Measurements from ENCODE around the gene CDK15.
"Not testable (repeated sequence)": the region's sequence is repeated elsewhere in the genome, so short reads cannot be mapped to it uniquely, and the experiment has no call there.

The CDK15 gene

GRCh38 chr2:201806442-201807170 lies at the start of gene CDK15:
Gene CDK15 (plus strand): TSS chr2:201806537. CDS start chr2:201806665, 128 bp downstream.
- no peak for DNase-seq (ENCODE audit: low read depth in 2 of 2)

DNA sequence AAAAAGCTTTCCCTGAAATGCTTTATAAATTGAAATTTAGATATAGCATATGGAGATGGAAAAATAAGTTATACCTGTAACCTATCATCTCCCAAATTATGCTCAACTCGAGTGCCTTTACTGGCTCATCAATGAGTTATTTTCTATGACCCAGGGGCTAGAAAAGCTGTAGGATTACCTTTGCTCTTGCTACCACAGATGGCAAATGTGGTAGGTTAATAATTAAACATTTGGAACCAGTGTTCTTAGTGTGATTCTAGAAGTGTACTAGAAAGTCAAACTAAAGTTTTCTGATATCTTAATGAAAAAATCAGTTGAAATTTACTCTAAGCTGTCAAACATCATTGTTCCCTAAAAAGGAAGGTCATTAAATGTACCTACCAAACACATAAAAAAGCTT lies 48.1 kb upstream of the CDK15 start:
- DNase-seq (ENCODE audit: low read depth in 2 of 2): no peak

- DNase-seq (ENCODE audit: low read depth in 2 of 2): no peak
These were observed 47.5 kb upstream of the CDK15 start for GRCh38 chr2:201758873-201759272.

DNA sequence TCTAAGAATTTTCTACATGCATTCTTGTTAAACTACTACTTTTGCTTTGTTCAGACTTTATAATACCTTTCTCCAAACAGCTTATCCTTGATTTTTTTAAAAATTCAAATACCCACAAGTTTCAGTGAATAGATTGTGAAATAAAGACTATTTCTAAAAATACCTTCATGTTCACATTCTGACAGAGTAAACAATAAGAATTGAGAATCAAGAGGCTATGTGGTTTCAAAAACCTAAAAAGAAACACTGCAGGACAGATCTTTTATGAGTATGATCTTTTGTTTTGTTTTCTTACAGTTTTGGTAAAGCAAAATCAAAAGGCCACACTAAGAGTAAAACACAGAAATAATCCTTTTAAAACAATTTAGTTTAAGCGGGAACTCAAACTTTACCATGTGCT lies 46.8 kb upstream of the CDK15 start:
- no peak for DNase-seq (ENCODE audit: low read depth in 2 of 2)

DNA sequence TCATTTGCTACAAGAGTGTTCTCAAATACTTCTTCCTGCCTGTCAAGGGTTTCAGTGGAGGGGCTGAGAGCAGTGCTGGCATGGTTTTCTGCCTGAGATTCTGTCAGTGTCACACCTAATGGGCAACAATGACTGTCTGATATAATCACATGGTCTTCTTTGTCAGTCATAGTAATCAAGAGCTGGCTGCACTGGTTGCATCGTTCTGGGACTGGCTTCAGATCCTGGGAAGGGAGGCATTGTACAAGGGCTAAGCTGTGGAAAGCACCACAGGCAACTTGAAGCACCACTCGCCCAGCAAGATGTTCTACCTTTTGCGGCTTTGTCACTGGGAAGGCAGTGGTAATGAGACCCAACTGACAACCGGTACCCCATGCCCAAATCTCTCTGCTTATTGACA lies 45.2 kb upstream of the CDK15 start:
- no peak for DNase-seq (ENCODE audit: low read depth in 2 of 2)

GRCh38 chr2:201764469-201764868 lies 41.9 kb upstream of the CDK15 start:
- not testable (repeated sequence) for DNase-seq (ENCODE audit: low read depth in 2 of 2)

GRCh38 chr2:201765799-201766198 lies 40.5 kb upstream of the CDK15 start:
- DNase-seq (ENCODE audit: low read depth in 2 of 2): no peak

- no peak for DNase-seq (ENCODE audit: low read depth in 2 of 2)
These were observed 37.4 kb upstream of the CDK15 start for GRCh38 chr2:201768918-201769317.

DNA sequence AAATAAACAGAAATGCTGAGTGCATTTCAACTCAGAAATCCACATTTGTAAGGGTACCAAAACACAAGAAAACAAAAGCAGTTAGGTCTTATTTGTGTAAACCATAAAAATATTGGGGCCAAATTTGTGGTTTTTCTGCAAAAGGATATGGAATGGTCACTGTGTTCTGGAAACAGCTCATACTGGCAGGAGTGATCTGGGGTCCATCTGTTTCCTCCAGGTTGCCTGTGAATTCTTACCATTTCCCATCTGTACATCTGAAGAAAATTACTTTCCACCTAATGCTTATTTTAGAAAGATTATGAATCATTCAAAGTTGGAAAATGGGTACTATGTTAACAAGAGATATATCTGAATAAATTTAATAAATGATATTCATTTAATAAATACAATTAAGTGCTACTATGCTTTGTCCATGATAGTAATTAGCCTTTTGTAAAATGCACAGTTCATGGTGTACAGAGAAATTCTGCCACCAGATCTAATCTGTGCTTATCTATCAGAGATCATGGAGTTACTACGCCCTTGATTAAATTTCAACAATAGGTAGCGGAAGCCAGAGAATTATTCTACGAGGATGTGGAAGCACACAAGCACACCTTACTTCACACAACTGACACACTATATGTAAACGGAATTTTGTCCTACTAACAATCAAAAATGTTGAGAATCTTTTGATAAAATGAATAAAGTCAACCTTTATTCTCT lies 36.5 kb upstream of the CDK15 start:
- DNase-seq (ENCODE audit: low read depth in 2 of 2): no peak

DNA sequence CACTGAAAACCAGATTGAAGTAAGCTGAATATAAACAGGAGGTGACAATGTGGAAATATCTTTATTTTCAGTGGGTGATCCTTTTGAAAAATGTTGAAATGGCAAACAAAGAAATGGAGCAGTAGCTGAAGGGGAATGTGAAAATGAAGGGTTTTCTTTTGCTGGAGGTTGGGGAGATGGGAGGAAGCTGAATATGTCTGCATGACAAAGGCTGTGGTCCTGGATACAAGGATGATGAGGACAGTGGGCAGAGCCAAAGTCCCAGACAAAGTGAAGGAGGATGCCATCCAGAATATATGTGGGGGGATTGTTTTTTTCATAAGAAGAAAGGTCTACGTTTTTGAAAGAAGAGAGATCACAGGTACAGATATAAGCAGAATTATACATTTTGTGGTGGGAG lies 32.3 kb upstream of the CDK15 start:
- DNase-seq (ENCODE audit: low read depth in 2 of 2): no peak

DNA sequence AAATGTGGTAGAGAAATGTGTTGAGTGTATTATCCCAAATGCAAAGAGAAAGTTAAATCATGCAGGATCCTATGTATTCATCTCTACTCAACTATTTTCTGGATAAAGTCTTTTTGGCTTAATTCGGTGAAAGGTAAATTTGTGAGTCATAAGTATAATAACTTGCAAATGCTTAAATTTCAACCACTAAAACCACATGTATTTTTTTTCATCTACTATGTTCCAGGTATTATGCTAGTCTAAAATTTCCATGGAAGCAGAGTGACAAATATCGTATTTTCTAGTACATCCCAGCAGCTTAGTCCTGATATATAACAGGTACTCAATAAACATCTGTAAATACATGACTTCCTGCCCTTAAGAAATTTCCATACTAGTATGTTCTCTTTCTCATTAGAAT lies 31.8 kb upstream of the CDK15 start:
- DNase-seq (ENCODE audit: low read depth in 2 of 2): no peak

GRCh38 chr2:201775326-201775725 lies 31.0 kb upstream of the CDK15 start:
- no peak for DNase-seq (ENCODE audit: low read depth in 2 of 2)

DNA sequence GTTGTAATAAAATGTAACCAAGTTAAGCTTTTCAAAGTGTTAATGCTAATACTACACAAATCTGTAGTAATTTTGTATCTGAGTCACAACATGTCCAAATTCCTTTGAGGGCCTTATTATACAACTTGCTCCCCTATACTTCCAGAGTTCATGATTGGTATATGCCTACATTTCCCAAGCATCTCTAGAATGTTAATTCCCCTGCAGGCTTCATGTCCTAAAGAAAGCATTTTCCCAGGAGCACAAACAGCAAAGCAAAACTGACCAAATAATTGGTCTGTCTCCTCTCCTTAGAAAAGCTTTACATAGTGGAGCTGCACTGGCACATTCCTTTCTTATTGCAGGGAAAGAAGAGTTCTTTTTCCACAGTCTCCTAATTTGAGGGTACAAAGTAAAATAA lies 29.3 kb upstream of the CDK15 start:
- no peak for DNase-seq (ENCODE audit: low read depth in 2 of 2)

- no peak for DNase-seq (ENCODE audit: low read depth in 2 of 2)
These were observed 28.5 kb upstream of the CDK15 start for GRCh38 chr2:201777869-201778268.

DNA sequence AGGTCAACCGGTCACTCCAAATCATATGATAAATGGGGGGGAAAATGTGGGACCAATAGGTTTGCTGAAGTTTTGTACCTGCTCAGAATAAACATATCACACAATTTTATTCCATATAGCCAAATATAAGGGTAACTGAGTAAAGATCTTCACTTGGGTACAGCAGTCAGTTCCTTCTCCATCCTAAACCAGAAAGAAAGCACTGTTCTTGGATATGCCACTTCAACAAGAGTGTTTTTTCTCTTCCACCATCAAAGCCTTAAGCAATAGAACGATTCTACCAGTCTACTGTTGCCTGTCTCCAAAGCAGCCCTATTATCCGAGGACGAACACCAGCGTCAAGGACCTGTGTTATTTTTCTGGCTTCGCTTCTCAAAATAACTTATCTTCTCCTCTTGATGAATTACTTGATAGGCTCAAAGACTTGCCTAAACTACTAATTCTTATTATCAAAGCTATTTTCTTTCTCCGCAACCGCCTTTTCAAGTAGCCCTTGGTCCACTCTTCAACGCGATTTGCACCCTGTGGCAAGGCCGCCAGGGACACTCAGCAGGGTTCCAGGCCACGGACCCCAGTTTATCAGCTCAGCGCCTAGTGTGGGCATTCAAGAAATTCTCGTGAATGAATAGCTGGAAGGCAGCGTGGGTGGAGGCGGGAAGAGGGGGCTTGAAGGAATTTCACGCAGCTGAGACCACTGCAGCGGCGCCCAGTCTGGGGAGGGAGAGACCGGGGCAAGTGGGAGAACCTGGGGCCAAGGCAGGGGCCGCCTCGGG lies 26.2 kb upstream of the CDK15 start:
- DNase-seq (ENCODE audit: low read depth in 2 of 2): no peak

DNA sequence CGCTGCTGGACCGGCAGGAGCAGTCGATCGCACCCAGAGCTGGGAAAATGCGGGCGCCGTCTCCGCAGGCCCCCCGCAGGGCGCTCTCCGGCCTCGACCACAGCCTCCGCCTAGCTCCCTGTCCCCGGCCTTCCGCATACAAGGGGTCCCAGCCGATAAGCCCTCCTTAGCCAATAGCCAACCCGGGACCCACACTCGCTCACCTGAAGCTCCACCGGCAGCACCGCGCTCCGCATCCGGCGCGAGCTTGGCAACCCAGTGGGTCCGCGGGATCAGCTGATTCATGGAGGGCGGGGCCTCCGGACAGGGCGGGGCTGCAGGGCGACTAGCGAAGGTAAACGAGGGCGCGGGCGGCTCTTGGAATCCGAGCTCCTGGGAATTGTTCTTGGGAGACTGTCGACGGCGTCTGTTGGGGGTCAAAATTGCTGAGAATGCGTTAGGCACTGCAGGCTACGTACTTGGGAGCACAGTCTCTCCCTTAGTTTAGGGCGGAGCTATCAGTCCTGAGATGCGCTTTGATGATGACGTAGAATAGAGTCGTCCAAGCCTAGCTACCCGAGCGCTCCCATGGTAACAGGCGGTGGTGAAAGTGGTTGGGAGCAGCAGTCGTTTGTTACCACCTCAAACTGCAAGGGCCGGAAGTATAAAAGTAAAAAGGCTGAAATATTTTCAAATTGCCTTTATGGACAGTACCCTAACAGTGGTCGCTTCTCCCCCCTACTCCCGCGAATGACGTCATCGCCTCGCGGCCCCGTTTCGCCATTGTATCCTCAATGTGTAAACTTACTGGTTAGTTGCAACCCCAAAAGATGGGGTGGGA lies 25.5 kb upstream of the CDK15 start, which contains the start of gene ALS2:
ALS2 (minus strand) TSS at position 260 of the 820 bp plus-strand sequence. CDS start 12,048 bp downstream, outside the sequence.
- DNase-seq (ENCODE audit: low read depth in 2 of 2): peak; percentile 88 to 92

- DNase-seq (ENCODE audit: low read depth in 2 of 2): no peak
These were observed 24.7 kb upstream of the CDK15 start for GRCh38 chr2:201781557-201782051.

- DNase-seq (ENCODE audit: low read depth in 2 of 2): no peak
These were observed 21.8 kb upstream of the CDK15 start for GRCh38 chr2:201784563-201784962.

DNA sequence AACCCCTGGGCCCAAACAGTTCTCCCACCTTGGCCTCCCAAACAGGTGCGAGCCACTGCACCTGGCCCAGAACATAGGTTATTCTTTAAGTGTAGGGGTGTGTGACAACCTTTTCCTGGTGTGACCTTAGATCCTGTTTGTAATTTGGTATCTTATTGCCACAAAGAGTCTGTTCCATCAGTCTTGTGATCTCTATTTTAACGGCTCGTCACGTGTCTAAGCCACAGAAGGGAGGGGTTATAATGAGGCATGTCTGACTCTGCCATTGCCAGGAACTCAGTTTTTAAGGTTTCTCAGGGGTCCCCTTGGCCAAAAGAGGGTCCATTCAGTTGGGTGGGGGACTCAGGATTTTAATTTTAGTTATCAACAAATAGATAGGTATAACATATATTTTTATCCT lies 21.2 kb upstream of the CDK15 start:
- no peak for DNase-seq (ENCODE audit: low read depth in 2 of 2)

GRCh38 chr2:201786471-201786870 lies 19.9 kb upstream of the CDK15 start:
- DNase-seq (ENCODE audit: low read depth in 2 of 2): no peak

GRCh38 chr2:201788371-201788770 lies 18.0 kb upstream of the CDK15 start:
- DNase-seq (ENCODE audit: low read depth in 2 of 2): no peak
